Astrocyte (in vitro differentiated cells and primary cell): ENCODE data around the gene CD79A.

Experiments
- CTCF ChIP-seq: IDR thresholded peaks from 2 replicates; pipeline ENCODE4 v1.5.1; 2011; ENCODE audit warnings: low read depth, mild to moderate bottlenecking, inconsistent platforms, low read length, moderate library complexity; ENCODE audit not compliant: insufficient read depth
- EZH2 ChIP-seq: IDR thresholded peaks from 2 replicates; pipeline ENCODE4 v1.6.1; 2012; ENCODE audit warnings: mild to moderate bottlenecking, low read length, inconsistent platforms; ENCODE audit not compliant: insufficient read depth

- TF ChIP-seq CTCF (no peak), EZH2 (no peak)
Measured at GRCh38 chr19:41861116-41861768, 15.8 kb upstream of the CD79A start.
